HG03442 (cell line): ENCODE measurements around the gene C15orf62.

Experiments used
- ATAC-seq: cut with Tn5 transposase; IDR thresholded peaks from one replicate; pipeline ENCODE4 v1.9.1; 2021; ENCODE audit warnings: mild to moderate bottlenecking, moderate library complexity; ENCODE audit not compliant: unreplicated experiment

C15orf62 gene, protein sequence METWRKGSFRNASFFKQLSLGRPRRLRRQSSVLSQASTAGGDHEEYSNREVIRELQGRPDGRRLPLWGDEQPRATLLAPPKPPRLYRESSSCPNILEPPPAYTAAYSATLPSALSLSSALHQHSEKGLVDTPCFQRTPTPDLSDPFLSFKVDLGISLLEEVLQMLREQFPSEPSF

GRCh38 chr15:40769274-40770146 lies at the start of gene C15orf62:
TSS of gene C15orf62 (plus strand) at chr15:40769980. CDS start at chr15:40770496, 516 bp downstream.
- peak; percentile 36 for ATAC-seq

GRCh38 chr15:40721701-40722100 lies 48.1 kb upstream of the C15orf62 start:
- no peak for ATAC-seq

DNA sequence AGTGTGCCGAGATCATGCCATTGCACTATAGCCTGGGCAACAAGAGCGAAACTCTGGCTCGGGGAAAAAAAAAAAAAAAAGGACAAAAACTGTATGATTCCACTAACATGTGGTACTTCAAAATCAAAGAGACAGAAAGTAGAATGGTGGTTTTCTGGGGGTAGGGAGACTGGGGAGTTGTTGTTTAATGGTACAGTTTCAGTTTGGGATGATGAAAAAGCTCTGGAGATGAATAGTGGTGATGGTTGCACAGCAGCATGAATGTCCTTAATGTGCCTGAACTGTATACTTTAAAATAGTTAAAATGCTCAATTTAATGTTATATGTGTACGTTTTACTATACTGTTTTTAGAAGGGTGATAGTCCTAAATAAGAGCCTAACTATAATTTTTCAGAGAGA lies 47.4 kb upstream of the C15orf62 start:
- no peak for ATAC-seq

DNA sequence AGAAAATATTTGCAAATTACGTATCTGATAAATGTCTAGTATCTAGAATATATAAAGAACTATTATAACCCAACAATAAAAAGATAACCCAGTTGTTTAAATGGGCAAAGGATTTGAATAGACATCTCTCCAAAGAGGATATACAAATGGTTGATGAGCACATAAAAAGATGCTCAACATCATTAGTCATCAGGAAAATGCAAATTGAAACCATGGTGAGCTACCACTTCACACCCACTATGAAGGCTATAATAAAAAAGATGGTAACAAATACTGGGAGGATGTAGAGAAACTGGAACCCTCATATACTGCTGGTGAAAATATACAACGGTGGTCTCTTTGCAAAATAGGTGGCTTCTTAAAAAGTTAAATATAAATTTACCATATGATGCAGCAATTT lies 46.8 kb upstream of the C15orf62 start:
- ATAC-seq, result no peak

DNA sequence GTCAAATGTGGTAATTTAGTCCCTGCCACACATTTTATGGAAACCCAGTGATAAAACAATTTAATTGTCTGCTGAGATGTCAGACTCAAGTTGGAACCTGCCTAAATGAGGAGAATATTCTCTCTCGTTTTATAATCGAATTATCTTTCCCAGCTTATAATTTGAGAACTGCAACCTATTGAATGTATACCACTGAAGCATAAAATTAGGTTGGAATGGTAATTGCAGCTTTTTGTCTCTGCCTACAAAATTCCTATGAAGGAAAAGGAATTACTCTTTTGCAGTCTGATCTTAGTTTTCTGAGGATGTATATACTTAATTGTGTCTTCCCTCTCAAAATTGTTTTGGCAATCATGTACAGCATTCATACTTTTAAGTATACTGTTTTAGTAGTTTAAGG lies 45.9 kb upstream of the C15orf62 start:
- no peak for ATAC-seq

GRCh38 chr15:40731034-40731433 lies 38.7 kb upstream of the C15orf62 start:
- no peak for ATAC-seq

GRCh38 chr15:40736575-40736974 lies 33.2 kb upstream of the C15orf62 start:
- ATAC-seq, result no peak

DNA sequence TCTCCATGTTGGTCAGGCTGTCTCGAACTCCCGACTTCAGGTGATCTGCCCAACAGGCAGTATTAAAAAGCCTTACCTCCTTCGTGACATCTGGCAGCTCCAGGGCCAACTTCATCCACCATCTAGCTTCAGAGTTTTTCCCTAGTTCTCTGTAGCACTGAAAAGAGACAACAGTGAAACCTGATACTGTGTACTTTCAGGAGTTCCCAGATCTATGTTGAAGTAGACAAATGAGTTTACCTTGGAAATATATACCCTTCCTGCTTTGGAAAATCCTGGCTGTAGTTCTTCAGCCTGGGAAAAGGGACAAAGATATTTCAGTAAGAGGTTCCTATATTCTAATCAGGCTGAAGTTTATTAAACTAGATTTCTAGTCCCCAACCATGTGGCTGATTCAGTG lies 32.7 kb upstream of the C15orf62 start:
- no peak for ATAC-seq

DNA sequence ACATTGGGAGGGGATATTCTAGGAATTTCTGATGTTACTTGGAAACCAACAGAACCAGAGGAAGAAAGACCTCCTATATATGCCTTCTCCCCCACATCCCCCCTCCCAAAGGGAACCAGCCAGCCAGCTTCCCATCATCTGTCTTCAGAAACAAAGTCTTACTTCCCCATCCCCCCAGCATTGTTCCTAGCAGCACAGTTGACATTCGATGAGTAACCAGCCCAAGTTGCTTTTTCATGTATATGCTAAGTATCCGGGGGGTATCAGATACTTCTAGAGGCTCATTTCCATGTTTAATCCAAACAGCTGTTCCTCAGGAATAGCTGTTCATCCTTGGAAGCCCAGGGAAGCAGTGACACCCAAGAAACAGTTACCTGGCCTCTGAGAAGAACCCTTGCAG lies 30.7 kb upstream of the C15orf62 start:
- ATAC-seq, result no peak

- ATAC-seq, result no peak
These were observed 29.9 kb upstream of the C15orf62 start for GRCh38 chr15:40739854-40740253.

DNA sequence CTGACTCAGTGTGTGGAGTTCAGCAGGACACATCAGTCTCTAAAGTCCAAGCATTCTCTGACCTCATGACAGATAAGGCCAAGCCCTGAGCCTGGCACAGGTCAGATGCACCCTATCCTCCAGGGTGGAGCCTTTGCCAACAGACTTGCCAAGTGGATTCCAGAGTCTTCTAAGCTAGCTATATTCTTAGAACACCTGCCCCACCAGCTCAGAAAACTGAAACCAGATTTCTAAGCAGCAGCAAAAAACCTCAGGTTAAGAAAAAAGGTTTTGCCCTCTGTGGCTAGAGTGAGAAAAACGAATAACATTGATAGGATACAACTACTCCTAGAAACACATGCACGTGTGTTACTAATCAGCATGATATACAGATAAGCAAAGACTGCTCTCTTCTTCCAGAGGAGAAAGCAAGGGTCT lies 26.3 kb upstream of the C15orf62 start:
- no peak for ATAC-seq

DNA sequence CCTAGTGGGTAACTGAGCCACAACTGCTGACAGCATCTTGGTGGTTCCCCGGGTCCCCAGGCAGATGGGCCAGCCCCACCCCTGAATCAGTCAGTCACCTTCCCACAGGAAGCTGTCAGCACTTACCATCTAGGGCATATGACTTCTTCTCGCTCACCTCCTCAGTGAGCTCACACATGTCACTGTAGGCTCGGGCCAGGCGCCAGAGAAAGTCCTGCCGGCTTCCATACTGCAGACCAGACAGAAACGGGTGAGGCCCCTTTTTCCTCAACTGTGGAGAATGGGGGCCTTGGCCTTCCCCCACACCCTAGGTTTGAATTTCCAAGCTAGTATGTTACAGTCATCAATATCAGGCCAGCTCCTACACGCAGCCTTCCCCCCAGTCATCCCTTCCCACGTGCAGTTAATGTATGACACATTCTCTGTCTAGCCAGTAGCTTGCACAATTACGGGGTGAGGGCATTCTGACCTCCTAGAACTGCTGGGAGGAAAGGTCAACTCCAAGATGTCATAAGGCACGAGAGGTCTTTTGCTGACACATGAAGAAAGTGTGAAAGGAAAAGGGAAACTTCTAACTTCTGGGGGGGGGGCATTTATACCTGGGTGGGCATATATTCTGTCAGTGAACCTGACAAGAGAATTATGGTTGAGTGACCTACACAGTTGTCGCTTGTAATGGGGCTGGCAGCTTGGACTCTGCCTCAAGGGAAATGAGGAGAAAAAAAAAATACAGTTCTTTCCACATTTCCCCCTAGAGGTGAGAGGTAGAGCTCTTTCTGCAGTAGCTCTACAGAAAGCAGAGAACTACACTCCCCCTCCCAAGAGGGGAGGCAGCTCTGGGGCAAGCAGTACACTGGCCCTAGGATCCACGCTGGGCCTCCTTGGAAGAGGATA lies 25.6 kb upstream of the C15orf62 start:
- ATAC-seq, result no peak

GRCh38 chr15:40744815-40745152 lies 25.0 kb upstream of the C15orf62 start:
- no peak for ATAC-seq

GRCh38 chr15:40746916-40747418 lies 22.8 kb upstream of the C15orf62 start:
- ATAC-seq, result no peak

DNA sequence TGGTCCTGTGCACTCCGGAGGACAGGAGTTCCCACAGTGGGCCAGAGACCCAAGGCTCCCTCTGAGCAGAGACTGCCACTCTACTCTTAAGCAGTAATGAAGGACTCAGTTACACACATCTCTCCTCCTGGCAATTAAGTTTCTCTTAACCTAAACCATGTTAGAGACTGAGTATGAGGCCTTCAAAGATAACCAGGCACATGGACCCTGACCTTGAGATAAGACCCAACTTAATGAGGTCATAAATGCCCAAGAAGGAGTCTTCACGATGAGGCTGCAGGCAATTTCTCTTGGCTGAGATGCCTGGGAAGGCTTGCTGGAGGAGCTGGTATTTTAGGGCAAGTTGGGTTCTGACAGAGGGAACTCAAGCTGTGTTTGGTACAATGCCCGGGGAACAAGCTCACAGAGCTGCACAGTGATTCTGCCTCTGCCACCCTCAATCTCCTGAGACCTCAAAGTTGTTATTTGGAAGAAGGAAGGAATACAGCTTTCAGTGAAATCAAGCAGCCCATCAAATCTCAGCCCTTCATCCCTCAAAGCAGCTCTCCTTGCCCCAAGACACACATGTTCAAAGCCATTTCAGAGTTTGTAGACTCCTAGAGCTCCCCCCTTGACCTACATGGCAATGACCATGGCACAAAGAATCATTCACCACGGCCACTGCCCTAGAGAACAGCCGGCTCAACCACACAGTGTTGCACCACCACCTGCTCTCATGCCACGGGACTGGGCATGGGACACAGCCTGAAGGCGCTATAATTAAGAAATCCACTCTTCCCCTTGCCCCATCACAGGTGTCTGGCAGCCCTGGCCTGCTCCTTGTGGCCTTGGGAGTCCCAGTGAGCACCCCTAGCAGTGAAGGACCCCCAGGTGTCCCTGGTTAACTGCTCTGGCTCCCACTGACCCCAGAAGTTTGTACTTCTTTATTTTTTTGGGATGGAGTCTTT lies 21.8 kb upstream of the C15orf62 start:
- no peak for ATAC-seq

GRCh38 chr15:40749151-40749630 lies 20.6 kb upstream of the C15orf62 start:
- ATAC-seq, result no peak

DNA sequence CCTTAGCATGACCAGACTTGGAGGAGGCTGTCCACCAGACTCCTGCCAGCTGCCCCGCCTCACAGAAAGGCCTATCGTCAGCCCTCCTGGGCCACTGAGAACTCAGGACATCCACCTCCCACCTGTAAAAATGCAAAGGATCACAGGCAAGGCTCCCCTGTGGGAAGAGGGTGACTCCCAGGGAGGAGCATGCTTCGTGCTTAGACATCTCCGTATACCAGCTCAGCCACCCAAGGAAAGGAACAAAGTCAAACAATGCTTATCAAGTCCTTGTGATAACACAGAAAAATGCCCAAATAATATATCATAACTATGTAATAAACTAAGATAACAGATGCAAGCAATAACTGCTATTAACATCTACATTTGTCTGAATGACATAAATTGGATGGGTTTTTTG lies 18.9 kb upstream of the C15orf62 start:
- no peak for ATAC-seq

GRCh38 chr15:40751745-40752144 lies 18.0 kb upstream of the C15orf62 start:
- no peak for ATAC-seq

GRCh38 chr15:40754574-40754882 lies 15.3 kb upstream of the C15orf62 start:
- no peak for ATAC-seq
